OCI-LY3 (cell line): ENCODE measurements around the gene SNX10.

Experiments
- H2AFZ ChIP-seq: fragments of 200-600, 300-600 bp; shearing (Covaris generic); 2 replicates; pipeline ENCODE4 v1.6.0; 2014; ENCODE audit warnings: antibody characterized with exemption, low read depth, low read length
- H3K27ac ChIP-seq: fragments of 200-600, 300-600 bp; sonication (generic); 2 replicates; pipeline ENCODE4 v1.5.1; 2014; ENCODE audit warnings: mild to moderate bottlenecking, low read length, moderate library complexity, mixed read lengths
- H3K27me3 ChIP-seq: fragments of 200-600, 300-600 bp; sonication (generic); 2 replicates; pipeline ENCODE4 v1.6.1; 2014; ENCODE audit warnings: low read depth, low read length, mixed read lengths
- H3K36me3 ChIP-seq: fragments of 200-600, 300-600 bp; sonication (generic); replicated peaks from 2 replicates; pipeline ENCODE3; 2014; ENCODE audit warnings: low read depth, low read length, mixed read lengths
- H3K4me1 ChIP-seq: fragments of 300-600, 200-600 bp; sonication (generic); 2 replicates; pipeline ENCODE4 v1.6.1; 2014; ENCODE audit warnings: low read length, mixed read lengths
- H3K4me2 ChIP-seq: fragments of 200-600, 300-600 bp; sonication (generic); 2 replicates; pipeline ENCODE4 v1.6.1; 2014; ENCODE audit warnings: low read length, mixed read lengths
- H3K4me3 ChIP-seq: fragments of 300-600, 200-600 bp; sonication (generic); 2 replicates; pipeline ENCODE4 v1.5.1; 2014; ENCODE audit warnings: antibody characterized with exemption, mild to moderate bottlenecking, low read length, moderate library complexity
- H3K79me2 ChIP-seq: fragments of 300-600, 200-600 bp; shearing (Covaris generic); 2 replicates; pipeline ENCODE4 v1.6.1; 2014; ENCODE audit warnings: mild to moderate bottlenecking, low read length, mixed read lengths
- H3K9ac ChIP-seq: fragments of 300-600, 200-600 bp; shearing (Covaris generic); 2 replicates; pipeline ENCODE4 v1.6.0; 2014; ENCODE audit warnings: mild to moderate bottlenecking, low read length, moderate library complexity
- H3K9me3 ChIP-seq: fragments of 200-600, 300-600 bp; shearing (Covaris generic); 2 replicates; pipeline ENCODE4 v1.6.1; 2014; ENCODE audit warnings: low read length, mixed read lengths; ENCODE audit not compliant: insufficient read depth
- H4K20me1 ChIP-seq: fragments of 200-600, 300-600 bp; sonication (generic); 2 replicates; pipeline ENCODE4 v1.6.1; 2016; ENCODE audit warnings: low read length, mixed read lengths; ENCODE audit not compliant: insufficient read depth
- EZH2phosphoT487 ChIP-seq: fragments of 200-600 bp; shearing (Covaris generic); IDR thresholded peaks from 2 replicates; pipeline ENCODE4 v1.6.1; 2018; ENCODE audit warnings: antibody characterized with exemption, mixed run types, low read depth
- TF ChIP-seq, protein P1 (sequence below): fragments of 200-600, 300-600 bp; sonication (generic); IDR thresholded peaks from 2 replicates; pipeline ENCODE4 v1.5.1; 2014; ENCODE audit warnings: antibody characterized with exemption, low read length, low read depth

SNX10 gene

DNA sequence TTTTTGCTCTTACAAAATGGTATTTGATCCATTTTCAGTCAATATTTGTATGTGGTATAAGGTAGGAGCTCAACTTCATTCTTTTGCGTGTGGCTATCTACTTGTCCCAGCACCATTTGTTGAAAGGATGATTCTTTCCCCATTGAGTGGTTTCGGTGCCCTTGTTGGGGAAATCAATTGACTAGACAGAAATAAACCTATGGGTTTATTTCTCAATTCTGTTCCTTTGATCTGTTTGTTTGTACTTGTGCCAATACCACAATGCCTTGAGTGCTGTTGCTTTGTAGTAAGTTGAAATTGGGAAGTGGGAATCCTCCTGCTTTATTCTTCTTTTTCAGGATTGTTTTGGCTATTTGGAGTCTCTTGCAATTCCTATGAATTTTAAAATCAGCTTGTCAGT lies 41.0 kb downstream of the SNX10 start:
- 0 out of 2 replicates have a peak, but pooled peaks cover 2% of the 10 kb centered on the region for H3K79me2 ChIP-seq
- no peak overlapping the region for H3K4me3 ChIP-seq
- no peak overlapping the region for H3K9ac ChIP-seq
- H3K27ac ChIP-seq, result no peak overlapping the region
- H3K4me1 ChIP-seq, result peaks cover 36% of the 10 kb centered on the region
- TF ChIP-seq, protein P1, sequence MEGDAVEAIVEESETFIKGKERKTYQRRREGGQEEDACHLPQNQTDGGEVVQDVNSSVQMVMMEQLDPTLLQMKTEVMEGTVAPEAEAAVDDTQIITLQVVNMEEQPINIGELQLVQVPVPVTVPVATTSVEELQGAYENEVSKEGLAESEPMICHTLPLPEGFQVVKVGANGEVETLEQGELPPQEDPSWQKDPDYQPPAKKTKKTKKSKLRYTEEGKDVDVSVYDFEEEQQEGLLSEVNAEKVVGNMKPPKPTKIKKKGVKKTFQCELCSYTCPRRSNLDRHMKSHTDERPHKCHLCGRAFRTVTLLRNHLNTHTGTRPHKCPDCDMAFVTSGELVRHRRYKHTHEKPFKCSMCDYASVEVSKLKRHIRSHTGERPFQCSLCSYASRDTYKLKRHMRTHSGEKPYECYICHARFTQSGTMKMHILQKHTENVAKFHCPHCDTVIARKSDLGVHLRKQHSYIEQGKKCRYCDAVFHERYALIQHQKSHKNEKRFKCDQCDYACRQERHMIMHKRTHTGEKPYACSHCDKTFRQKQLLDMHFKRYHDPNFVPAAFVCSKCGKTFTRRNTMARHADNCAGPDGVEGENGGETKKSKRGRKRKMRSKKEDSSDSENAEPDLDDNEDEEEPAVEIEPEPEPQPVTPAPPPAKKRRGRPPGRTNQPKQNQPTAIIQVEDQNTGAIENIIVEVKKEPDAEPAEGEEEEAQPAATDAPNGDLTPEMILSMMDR, result no peak
- TF ChIP-seq EZH2phosphoT487, result no peak
- H3K4me2 ChIP-seq, result no peak overlapping the region
- H4K20me1 ChIP-seq, result no peaks in the 10 kb centered on the region
- no peak overlapping the region for H2AFZ ChIP-seq
- H3K36me3 ChIP-seq, result peaks cover 3% of the 10 kb centered on the region
- no peaks in the 10 kb centered on the region for H3K27me3 ChIP-seq
- H3K9me3 ChIP-seq, result no peaks in the 10 kb centered on the region; the same call in 1 of the 2 replicates

DNA sequence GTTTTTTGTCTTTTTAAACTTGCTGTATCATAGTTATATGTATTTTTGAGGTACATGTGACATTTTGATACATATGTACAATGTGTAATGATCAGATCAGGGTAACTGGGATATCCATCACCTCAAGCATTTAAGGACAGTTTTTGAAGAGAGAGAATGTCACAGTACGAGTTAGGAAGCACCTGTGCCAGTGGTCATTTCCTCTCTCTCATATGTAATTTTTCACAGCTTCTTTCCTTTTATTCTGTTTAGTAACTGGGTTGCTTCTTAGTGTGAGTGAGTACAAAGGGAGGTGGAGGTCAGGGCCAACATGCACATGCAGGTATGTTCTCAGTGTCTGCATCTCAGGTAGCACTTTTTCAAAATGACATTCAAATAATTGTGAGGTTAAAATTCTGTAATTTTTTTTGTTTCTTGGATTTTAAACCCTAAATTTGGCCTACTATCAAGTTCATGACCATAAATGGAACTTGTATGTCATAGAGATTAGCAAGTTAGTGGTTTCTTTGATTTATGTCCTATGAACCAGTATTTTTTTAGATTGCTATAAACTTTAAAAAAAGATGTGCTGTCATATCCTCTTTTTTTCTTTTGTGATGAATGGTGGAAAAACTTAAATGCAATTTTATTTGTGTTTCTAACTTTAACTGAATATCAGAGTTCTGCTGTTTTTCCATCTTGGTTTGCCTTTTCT lies 42.7 kb downstream of the SNX10 start:
- H3K27ac ChIP-seq, result no peak overlapping the region

DNA sequence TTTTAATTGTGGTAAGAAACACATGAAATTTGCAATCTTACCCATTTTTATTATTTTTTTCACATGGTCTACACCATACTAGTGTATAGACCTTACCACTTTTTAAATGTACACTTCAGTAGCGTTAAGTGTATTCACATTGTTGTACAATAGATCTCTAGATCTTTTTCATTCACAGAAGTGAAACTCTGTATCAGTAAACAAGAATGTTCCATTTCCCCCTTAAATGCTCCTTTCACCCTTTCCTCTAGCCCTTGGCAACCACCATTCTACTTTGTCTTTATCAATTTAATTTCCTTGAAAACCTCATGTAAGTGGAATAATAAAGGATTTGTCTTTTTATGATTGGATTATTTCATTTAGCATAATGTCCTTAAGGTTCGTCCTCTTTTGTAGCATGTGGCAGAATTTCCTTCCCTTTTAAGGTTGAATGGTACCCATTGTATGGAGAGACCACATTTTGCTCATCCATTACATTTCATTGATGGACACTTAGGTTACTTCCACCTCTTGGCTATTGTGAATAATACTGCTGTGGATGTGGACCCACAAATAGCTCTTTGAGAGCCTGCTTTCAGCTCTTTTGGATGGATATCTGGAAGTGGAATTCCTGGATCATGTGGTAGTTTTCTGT lies 45.7 kb downstream of the SNX10 start:
- Histone ChIP-seq H3K4me1 (peaks cover 24% of the 10 kb centered on the region), H4K20me1 (no peaks in the 10 kb centered on the region), H3K27me3 (no peaks in the 10 kb centered on the region), H3K27ac (no peak overlapping the region), H3K4me2 (peak overlapping the region; percentile 6; the same call in 1 of the 2 replicates), H3K9me3 (no peaks in the 10 kb centered on the region; the same call in 1 of the 2 replicates), H3K9ac (no peak overlapping the region), H3K4me3 (no peak overlapping the region), H3K79me2 (peaks cover 2% of the 10 kb centered on the region; the same call in 1 of the 2 replicates), H3K36me3 (peaks cover 3% of the 10 kb centered on the region), H2AFZ (no peak overlapping the region)
- TF ChIP-seq EZH2phosphoT487, result no peak
- TF ChIP-seq, protein P1, result no peak

More for the DNA sequence above, 42.7 kb downstream of the SNX10 start:
- Histone ChIP-seq H3K27me3 (no peaks in the 10 kb centered on the region), H3K4me1 (peaks cover 36% of the 10 kb centered on the region), H3K9ac (no peak overlapping the region), H3K9me3 (no peaks in the 10 kb centered on the region; the same call in 1 of the 2 replicates), H3K4me3 (no peak overlapping the region), H2AFZ (no peak overlapping the region), H3K4me2 (no peak overlapping the region), H3K79me2 (peaks cover 2% of the 10 kb centered on the region; the same call in 1 of the 2 replicates), H4K20me1 (no peaks in the 10 kb centered on the region), H3K36me3 (peaks cover 3% of the 10 kb centered on the region)
- TF ChIP-seq, protein P1, result no peak
- TF ChIP-seq EZH2phosphoT487, result no peak

DNA sequence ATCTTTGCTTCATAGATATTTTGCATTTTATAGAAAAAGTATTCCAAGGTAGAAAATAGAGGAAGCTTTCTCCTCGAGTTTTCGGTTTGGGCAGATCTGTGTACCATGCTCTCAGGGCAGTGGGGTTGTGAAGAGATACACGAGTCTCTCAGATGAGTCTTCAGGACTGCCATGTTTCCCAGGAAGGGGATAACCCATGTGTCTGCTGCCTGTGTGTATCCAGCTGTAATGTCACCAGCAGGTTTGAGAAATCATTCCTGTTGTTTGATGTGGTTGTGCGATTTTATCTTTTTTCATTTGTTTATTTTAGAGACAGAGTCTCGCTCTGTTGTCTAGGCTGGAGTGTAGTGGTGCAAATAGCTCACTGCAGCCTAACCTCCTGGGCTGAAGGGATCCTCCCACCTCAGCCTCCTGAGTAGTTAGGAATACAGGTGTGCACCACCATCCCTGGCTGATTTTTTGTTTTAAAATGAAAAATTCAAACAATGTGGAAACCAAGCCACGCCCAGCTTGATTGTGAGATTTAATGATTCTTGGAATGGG lies 48.9 kb downstream of the SNX10 start:
- H3K36me3 ChIP-seq, result no peaks in the 10 kb centered on the region
- no peak overlapping the region for H3K4me3 ChIP-seq
- H3K9ac ChIP-seq, result no peak overlapping the region
- H3K27me3 ChIP-seq, result no peaks in the 10 kb centered on the region
- no peaks in the 10 kb centered on the region for H3K9me3 ChIP-seq
- no peaks in the 10 kb centered on the region for H4K20me1 ChIP-seq
- H3K79me2 ChIP-seq, result no peaks in the 10 kb centered on the region; the same call in 1 of the 2 replicates
- H3K27ac ChIP-seq, result no peak overlapping the region
- H2AFZ ChIP-seq, result no peak overlapping the region
- no peak for TF ChIP-seq EZH2phosphoT487
- TF ChIP-seq, protein P1, result no peak
- H3K4me2 ChIP-seq, result no peak overlapping the region
- H3K4me1 ChIP-seq, result peaks cover 17% of the 10 kb centered on the region
